GDM1 (cell line): ENCODE results near the gene DDX28.
A peak's percentile ranks its signal among the peaks of the same experiment; 100 is the strongest.
"Not testable (repeated sequence)": the region's sequence is repeated elsewhere in the genome, so short reads cannot be mapped to it uniquely, and the experiment has no call there.

Experiments used
- DNase-seq: peaks from one replicate; lab custom pipeline; 2025; lab: John Stamatoyannopoulos, UW

The DDX28 gene

DNA sequence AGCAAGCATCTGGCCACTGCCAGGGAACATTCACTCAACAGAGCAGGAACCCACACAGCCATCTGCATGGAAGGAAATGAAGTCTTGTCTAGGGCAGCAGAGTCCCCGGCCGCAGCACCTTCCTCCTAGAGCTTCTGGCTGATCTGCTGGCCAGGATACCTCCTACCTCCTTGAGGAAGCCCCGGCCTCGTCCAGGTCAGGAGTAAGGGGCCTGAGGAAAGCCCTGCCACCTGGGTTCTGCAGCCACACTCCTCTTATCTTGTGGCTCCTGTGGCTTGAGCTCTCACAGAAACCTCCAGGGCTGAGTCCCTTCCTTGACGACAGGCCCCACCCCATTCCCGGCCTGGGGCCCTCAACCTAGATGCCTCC lies 29.0 kb downstream of the DDX28 start:
- DNase-seq, result peak; percentile 33

DNA sequence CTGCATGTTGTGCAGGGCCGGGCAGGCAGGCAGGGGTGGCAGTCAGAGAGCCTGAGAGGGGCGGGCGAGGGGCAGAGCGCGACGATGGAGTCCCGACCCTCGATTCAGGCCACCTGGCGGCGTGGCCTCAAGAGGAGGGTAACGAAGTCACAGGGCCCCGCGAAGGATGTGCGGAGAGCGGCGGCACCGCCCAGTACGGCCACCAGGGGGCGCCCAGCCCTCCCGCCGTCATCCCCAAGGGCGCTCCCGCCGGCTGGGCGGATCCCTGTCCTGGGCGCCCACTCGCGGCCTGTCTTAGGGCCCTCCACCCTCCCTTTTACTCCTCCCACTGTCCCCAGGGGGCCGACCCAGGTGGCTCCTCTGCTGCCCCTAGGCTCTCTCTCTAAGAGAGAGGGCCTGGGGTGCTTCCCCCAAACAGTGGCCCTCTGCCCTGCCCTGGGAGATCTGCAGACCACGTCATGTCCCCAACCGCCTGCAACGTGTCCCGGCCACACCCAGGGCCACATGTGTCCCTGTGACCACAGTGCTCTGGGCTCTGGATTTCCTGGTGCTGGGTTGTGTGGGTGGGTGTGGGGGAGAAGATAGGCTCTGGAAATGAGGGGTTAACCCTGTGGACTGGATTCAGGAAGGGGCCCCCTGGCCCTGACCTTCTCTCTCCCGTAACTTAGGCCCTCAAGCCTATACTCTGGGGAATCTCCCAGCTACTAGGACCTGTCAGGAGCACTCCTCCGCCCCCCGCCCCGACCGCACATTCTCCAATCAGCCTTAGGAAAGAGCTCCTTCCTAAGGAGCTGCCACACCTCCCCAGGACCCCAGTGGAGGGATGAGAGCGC lies 29.6 kb downstream of the DDX28 start:
- DNase-seq, result peak; percentile 46

DNA sequence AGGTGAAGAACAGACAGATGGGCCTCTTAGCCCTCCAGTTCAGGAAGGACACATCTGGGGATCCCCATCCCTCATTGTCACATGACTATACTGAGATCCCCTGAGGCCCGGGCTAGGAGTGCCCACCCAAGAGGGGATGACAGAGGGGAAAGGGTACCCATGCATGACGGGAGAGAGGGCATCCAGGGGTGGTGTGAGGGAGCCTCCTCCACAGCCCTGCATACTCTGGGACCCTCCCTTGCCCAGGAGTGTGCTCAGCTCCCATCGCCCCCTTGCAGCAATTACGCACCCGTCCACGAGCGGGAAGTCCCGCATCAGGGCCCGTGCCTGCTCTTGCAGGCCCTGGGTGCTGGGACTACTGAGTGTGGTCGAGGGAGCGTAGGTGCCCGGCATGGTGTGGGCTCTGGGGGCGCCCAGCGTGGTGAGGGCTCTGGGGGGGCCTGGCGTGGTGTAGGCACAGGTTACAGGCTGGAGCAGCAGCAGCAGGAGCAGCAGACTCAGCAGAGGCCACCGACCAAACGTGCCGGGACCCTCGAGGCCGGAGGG lies 30.3 kb downstream of the DDX28 start:
- no peak for DNase-seq

DNA sequence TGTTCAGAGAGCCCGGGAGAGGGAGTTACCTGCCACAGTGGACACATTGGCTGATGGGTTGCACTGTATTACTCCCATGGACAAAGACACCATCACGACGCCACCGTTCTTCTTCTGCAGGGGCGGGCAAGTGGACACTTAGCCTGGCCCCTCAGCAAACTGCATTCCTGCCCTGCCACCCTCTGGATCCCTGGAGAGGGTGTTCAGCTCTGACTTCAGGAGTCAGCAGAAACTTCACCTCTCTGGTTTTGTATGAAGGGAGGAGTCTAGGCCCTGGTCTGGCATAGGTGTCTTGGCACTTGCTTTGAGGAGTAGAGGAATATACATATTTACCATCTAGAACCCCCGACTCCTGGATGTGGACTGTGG lies 33.0 kb downstream of the DDX28 start:
- no peak for DNase-seq

DNA sequence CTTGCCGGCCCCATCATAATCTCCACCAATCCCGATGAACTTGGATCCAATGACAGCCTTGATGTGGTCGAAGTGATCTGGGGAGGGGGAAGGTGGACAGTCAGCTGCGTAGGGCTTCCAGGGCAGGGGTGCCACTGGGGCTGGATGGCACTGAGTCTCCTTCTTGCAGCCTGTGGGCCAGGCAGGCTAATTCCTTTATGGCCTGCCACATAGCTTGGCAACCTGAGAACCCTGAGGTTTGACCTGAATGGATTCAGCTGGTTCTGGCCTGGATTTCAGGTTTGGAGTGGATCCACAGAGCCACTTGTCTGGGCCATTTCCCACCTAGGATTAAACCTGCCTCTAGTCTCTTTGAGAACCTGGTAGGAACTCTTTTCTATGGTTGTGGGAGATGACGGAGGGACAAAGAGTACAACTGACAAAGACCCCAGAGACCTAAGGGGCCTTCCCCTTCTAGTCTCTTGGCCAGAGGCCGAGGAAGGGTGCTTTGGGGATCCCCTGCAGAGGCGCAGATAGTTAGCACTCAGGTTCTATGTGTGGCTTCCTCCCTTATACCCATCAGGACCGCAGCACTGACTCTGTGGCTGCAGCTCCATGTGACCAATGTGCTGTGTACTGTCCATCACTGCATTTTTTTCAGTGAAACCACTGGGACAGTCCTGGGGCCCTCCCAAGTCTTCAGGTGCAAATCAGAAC lies 33.6 kb downstream of the DDX28 start:
- no peak for DNase-seq

DNA sequence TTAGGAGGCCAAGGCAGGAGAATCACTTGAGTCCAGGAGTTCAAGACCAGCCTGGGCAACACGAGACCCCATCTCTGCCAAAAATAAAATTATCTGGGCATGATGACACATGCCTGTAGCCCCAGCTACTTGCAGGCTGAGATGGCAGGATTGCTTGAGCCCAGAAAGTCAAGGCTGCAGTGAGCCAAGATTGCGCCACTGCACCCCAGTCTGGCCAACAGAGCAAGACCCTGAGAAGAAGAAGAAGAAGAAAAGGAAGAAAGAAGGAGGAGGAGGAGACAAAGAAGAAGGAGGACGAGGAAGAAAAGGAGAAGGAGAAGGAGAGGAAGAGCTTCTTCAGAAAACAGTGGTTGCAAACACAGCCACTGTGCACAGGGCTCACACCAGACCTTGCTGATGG lies 34.4 kb downstream of the DDX28 start:
- no peak for DNase-seq

DNA sequence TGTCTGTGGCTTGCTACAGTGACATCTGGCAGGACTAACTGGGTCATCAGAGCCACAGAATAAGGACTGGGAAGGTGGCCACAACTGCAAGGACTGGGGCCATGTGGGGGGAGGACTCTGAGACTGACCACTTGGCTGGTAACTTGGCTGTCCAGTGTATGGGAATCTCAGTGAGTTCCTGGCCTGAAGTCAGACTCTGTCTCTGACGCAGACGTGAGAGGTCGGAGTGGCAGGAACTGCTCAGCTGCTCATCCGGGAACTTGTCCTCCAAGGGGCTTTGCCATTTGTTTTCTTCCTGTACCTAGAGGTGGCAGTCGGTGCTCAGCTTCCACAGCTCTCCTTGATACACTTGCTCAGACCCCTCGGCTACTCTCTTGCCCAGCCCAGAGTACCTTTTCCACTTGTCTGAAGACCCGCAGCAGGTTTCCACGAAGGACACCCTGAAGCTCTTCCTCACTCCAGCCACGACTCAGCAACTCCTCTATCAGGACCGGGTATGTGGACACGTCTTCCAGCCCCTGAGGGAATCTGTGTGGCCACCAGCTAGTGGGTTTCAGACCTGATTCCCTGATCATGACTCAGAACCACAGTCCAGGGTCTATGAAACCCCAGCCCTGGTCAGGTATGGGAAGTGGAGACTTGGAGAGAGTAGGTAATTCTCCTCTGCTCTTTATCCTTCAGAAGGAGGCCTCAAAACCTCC lies 35.4 kb downstream of the DDX28 start:
- no peak for DNase-seq

DNA sequence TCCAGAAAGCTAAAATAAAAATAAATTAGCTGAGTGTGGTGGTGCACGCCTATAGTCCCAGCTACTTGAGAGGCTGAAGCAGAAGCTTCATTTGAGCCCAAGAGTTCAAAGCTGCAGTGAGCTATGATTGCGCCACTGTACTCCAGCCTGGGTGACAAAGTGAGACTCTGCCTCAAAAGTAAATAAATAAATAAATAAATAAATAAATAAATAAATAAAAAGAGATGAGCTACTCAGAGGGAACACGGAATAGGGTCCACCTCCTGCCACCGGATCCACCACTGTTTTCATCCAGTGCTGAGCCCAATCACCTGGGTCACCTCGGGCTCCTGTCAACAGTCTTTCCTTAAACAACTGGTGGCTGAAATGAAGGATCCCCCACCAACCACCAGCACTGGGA lies 36.1 kb downstream of the DDX28 start:
- DNase-seq, result no peak

DNA sequence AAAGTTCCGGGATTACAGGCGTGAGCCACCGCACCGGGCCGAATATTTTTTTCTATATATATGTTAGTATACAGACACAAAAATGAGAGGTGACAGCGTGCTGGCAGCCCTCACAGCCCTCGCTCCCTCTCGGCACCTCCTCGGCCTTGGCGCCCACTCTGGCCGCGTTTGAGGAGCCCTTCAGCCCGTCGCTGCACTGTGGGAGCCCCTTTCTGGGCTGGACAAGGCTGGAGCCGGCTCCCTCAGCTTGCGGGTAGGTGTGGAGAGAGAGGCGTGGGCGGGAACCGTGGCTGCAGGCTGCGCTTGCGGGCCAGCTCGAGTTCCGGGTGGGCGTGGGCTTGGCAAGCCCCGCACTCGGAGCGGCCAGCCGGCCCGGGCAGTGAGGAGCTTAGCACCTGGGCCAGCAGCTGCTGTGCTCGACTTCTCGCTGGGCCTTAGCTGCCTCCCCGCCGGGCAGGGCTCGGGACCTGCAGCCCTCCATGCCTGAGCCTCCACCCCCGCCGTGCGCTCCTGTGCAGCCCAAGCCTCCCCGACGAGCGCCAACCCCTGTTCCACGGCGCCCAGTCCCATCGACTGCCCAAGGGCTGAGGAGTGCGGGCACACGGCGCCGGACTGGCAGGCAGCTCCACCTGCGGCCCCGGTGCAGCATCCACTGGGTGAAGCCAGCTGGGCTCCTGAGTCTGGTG lies 40.9 kb downstream of the DDX28 start:
- DNase-seq, result no peak

DNA sequence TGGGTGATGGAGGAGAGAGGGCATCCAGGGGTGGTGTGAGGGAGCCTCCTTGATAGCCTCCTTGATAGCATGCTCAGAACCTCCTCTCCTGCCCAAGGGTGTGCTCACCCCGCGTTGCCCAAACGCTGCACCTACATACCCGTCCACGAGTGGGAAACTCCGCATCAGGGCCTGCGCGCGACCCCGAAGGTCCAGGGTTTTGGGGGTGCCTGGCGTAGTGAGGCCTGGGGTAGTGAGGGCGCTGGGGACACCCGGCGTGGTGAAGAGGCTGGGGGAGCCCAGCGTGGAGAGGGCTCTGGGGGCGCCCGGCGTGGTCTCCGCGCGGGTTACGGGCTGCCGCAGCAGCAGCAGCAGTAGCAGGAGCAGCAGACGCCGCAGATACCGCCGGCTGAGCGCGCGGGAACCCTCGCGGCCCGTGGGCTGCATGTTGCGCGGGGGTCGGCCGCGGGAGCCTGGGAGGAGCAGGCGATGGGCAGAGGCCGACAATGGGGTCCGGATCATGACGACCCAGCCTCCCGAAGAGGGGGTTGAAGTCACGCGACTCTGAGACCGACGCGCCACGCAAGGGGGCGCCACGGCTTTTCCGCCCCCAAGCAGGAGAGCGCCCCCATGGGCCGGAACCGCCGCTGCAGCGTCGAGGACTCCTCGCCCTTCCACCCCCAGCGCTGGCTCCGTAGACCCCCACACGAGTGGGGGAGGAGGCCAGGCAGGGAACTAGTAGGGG lies 42.9 kb downstream of the DDX28 start, which contains the start of gene DPEP3:
Gene DPEP3 (minus strand): TSS at position 545 of the 724 bp plus-strand sequence. CDS start 119 bp downstream, at position 426.
- DNase-seq, result no peak

DNA sequence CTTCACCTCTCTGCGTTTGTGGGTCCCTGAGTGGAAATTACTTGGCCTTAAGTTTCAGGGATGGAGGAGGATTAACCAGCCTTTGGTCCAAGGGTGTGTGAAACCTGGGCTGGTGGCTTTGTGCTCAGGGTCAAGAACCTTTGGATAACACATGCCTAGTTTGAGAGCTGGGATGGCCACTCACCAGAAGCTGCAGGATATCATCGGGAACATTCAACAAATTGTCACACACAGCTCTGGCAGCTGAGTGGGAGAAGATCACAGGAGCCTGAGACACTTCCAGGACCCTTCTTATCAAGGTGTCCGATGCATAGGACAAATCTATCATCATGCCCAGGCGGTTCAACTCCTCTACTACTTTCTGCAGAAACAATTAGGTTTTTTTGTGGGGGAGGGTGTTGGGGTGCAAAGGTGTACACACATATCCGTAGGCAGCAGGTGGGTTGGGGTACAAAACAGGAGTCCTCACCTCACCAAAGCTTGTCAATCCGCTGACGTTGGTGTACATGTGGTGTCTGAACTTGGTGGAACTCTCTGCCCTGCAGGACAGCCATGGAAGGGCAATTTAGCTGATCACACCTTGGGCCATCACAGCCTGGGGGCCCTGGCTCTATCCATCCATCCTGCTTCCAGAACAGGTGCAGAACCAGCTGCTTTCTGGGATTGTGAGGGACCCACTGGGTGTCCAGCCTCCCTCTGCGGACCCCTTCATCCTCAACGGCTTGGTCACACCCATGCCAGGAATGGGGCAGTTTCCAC lies 45.4 kb downstream of the DDX28 start:
- no peak for DNase-seq

DNA sequence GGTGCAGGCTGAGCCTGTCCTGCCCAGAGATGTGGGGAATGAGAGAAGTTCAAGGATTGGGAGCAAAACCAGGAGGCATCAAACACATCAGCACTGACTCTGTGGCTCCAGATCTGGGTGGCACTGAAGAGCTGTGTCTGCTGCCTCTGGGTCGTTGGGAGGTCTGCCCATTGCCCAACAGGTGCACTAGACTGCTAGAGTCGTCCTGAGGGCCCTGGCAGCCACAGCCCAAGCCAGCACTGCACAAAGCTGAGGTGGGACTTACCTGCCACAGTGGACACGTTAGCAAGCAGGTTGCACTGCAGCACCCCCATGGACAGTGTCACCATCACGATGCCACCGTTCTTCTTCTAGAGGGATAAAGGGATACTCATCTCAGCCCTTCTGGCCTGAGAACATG lies 46.0 kb downstream of the DDX28 start:
- no peak for DNase-seq

DNA sequence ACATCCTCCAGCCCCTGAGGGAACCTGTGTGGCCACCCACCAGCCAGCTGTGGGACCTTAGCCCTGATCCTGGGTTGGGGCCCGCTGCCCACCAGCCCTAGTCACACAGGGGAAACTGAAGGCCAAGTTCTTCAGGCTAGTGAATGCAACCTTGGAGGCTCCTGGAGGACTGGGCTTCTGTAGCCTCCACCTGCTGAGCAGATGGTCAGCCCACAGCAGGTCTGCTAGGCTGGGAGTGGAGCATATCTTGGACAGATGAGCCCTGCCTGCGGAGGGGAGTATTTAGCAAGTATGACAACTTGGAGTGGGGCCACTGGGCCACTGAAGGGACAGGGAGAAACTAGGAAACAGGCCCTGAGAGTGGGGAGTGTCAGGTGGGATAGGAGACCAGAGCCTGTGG lies 46.8 kb downstream of the DDX28 start:
- no peak for DNase-seq

DNA sequence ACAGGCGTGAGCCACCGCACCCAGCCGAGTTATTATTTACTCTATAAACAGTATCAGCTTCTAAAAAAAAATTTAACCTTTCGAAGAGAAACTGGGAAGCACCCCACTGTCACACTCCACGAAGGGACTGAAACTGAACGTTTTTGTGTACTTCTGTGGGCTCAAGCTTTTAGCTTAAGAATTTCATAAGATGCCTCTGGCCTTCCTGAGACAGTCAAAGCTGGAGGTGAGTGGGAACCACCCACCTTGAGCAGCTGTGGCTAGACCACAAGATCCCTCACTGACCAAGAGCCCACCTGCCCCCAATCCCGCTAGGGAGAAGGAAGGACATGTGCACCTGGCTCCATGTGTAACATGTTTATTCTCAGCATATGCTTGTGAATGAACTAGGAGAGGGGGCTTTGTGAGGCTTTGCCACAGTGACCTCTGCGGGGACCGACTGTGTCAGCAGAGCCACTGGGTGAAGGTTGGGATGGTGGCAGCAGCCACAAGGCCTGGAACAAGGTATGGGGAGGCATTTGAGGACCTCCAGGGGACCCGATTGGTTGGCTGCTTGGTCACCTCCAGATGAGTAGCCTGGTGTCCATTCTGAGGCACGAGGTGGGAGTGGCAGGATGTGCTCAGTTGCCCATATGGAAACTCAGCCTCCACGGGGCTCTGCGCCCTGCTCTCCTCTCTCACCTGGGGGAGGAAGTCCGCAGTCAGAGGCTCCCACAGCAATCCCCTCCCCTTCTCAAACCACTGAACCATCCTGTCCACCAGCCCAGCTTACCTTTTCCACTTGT lies 47.5 kb downstream of the DDX28 start:
- no peak for DNase-seq

DNA sequence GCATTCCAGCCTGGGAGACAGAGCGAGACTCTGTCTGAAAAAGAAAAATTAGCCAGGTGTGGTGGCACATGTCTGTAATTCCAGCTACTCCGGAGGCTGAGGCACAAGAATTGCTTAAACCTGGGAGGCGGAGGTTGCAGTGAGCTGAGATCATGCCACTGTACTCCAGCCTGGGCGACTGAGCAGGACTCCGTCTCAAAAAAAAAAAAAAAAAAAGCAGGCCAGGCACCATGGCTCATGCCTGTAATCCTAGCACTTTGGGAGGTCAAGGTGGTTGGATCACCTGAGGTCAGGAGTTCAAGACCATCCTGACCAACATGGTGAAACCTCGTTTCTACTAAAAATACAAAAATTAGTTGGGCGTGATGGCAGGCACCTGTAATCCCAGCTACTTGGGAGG lies 50.7 kb downstream of the DDX28 start:
- not testable (repeated sequence) for DNase-seq

DNA sequence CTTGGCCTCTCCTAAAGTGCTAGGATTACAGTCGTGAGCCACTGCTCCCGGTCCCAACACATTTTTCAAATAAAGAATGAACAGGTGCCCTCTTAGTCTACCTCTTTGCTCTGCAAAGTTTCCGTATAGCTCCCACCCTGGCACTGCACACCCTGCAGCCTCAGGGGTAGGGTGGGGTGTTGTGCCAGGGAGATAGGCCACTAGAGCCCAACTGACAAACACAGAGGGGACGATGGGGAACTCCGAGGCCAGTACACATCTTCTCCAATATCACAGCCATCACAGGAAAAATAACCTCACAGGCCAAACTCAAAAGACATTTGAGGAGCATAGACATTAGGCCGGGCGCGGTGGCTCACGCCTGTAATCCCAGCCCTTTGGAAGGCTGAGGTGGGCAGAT lies 51.9 kb downstream of the DDX28 start:
- DNase-seq, result no peak
